Right atrium auricular region (tissue), 2 donors: ENCODE data around the gene MORC2. TPM values are rescaled to one million over a fixed set of nuclear protein-coding genes. Genes with fewer than 3 reads are reported as not detected.

Experiments
- DNase-seq: peaks from one replicate; pipeline ENCODE4 v3.0.0-alpha.2; 2019; ENCODE audit warnings: low spot score
- H3K27ac ChIP-seq, 2 donors: fragments of 200-600 bp; sonication (generic); 1 replicate in 1 of 2; 2 replicates in 1 of 2; pipeline ENCODE4 v1.5.1; 2016 to 2019
- H3K27me3 ChIP-seq, 2 donors: fragments of 200-600 bp; sonication (generic); one replicate each; pipeline versions ENCODE4 v1.5.1 to v1.6.0; 2017 to 2019
- H3K36me3 ChIP-seq: fragments of 200-600 bp; sonication (generic); one replicate; pipeline ENCODE4 v1.5.1; 2016
- H3K4me1 ChIP-seq, 2 donors: fragments of 200-600 bp; sonication (generic); one replicate each; pipeline versions ENCODE4 v1.5.1 to v1.6.0; 2017 to 2019
- H3K4me3 ChIP-seq, 2 donors: fragments of 200-600 bp; sonication (generic); 1 replicate in 1 of 2; 2 replicates in 1 of 2; pipeline ENCODE4 v1.5.1; 2017 to 2019; ENCODE audit warnings: mild to moderate bottlenecking in 1 of 2, moderate library complexity in 1 of 2
- H3K9me3 ChIP-seq, 2 donors: fragments of 200-600 bp; sonication (generic); one replicate each; pipeline ENCODE4 v1.5.1; 2019
- CTCF ChIP-seq, 2 donors: fragments of 200-600 bp; sonication (generic); IDR thresholded peaks; one replicate each; pipeline ENCODE4 v1.5.1; 2019; ENCODE audit warnings: antibody characterized with exemption in 2 of 2
- total RNA-seq, 2 donors: library from RNA; depleted of rRNA; stranded (reverse); fragments of >200 nt; gene quantifications; one replicate each; pipeline ENCODE4 v1.1.0, GENCODE V29; 2016

The MORC2 gene
- total RNA-seq, 2 donors from 2014 or later = 20.1 to 21.0 TPM

DNA sequence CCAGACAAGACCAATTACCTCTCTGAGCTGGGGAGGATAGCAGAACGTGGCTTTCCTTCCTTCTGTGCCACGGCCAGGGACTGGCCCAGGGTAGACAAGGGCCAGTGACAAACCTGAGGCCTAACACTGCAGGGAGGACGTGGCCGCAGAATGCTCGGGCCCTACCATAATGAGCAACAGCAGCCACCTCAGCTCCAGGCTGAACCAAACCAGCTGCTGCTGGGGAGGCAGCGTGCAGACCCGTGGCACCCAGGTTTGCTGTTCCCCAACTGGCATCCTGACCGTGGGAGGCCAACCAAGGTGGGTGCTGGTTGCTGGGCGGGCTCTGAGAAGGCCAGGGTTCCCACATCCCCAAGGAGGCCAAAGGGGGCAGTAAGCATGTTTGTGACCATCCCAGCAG lies 83.0 kb downstream of the MORC2 start:
- DNase-seq = no peak
- Histone ChIP-seq H3K9me3 (no peaks in the 10 kb centered on the region), H3K4me1 (peaks cover 0 to 15% of the 10 kb centered on the region in 2 donors), H3K27me3 (no peaks in the 10 kb centered on the region), H3K4me3 (no peak overlapping the region), H3K36me3 (peaks cover 8% of the 10 kb centered on the region), H3K27ac (no peak overlapping the region)
- TF ChIP-seq CTCF (IDR thresholded peaks at IDR 0.05) = no peak

DNA sequence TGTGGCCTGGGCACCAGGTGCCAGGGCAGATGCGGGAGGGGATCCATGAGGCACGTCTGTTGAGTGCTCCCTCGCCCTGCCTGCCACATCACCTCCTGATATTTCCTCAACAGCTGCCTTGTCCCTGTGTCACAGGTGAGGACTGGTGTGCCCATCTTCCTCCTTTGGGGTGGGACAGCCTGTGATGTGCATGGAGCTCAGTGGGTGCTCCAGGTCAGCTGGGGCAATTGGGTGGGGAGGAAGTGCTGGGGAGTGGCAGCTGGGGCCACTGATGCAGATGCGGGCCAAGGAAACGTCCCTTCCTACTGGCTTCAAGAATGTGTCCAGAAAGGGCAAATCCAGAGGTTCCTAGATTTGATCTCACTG lies 83.6 kb downstream of the MORC2 start:
- no peak for DNase-seq
- H3K27ac ChIP-seq = no peak overlapping the region

DNA sequence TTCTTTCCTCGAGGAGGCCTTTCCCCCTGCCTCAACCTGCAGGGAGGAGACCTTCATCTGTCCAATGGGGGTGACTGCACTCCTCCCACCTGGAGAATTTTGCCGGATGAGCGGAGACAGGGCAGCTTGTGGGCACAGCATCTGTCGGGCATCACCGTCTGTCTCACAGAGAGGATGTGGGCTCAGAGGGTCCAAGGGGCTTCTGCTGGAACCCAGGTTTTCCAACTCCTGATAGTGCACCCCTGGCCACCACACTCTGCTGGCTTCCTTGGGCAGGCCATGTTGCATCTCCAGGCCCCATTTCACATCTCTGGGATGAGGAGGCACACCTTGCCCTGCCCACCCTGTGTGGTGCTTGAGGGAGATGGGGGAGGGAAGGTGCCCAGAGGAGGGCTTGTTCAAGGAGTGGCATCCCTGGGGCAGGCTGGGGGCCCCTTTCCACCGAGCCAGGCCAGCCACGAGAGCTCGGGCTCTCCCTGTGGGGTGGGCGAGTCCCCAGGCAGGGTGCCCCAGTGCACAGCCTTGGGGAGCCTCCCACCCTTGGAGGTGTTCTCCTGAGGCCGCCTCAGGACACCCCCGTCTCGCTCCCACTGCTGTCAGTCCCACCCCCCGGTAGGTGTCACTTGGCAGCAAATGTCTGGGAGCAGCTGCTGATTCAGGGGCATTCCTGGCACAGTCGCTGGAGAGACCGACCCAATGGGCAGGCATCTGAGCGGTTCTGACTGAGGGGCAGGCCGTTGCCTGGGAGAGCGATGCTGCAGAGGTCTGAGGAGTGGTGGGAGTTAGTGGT lies 84.2 kb downstream of the MORC2 start:
- no peak overlapping the region for H3K4me3 ChIP-seq
- H3K9me3 ChIP-seq = no peaks in the 10 kb centered on the region
- no peak for DNase-seq
- H3K4me1 ChIP-seq = peaks cover 0 to 24% of the 10 kb centered on the region in 2 donors
- no peak for TF ChIP-seq CTCF (IDR thresholded peaks at IDR 0.05)
- no peak overlapping the region for H3K27ac ChIP-seq
- H3K27me3 ChIP-seq = no peaks in the 10 kb centered on the region
- peaks cover 7% of the 10 kb centered on the region for H3K36me3 ChIP-seq

More for the DNA sequence above, 83.6 kb downstream of the MORC2 start:
- peaks cover 0 to 18% of the 10 kb centered on the region in 2 donors for H3K4me1 ChIP-seq
- no peaks in the 10 kb centered on the region for H3K9me3 ChIP-seq
- TF ChIP-seq CTCF (IDR thresholded peaks at IDR 0.05) = no peak
- no peaks in the 10 kb centered on the region for H3K27me3 ChIP-seq
- no peak overlapping the region for H3K4me3 ChIP-seq
- peaks cover 8% of the 10 kb centered on the region for H3K36me3 ChIP-seq

- H3K27ac ChIP-seq = no peak overlapping the region
- no peaks in the 10 kb centered on the region for H3K36me3 ChIP-seq
- H3K27me3 ChIP-seq = no peaks in the 10 kb centered on the region
- no peak for DNase-seq
- TF ChIP-seq CTCF (IDR thresholded peaks at IDR 0.05) = no peak
- peaks cover 0 to 30% of the 10 kb centered on the region in 2 donors for H3K4me1 ChIP-seq
- H3K9me3 ChIP-seq = no peaks in the 10 kb centered on the region
- no peak overlapping the region for H3K4me3 ChIP-seq
Observed at GRCh38 chr22:30883586-30884145, 84.9 kb downstream of the MORC2 start.

- Histone ChIP-seq H3K9me3 (no peaks in the 10 kb centered on the region), H3K27ac (no peak overlapping the region), H3K27me3 (no peaks in the 10 kb centered on the region), H3K4me1 (peaks cover 0 to 36% of the 10 kb centered on the region in 2 donors), H3K4me3 (no peak overlapping the region), H3K36me3 (no peaks in the 10 kb centered on the region)
- DNase-seq = no peak
- no peak for TF ChIP-seq CTCF (IDR thresholded peaks at IDR 0.05)
Observed at GRCh38 chr22:30882974-30883533, 85.5 kb downstream of the MORC2 start.
